Measurements from ENCODE around the gene MTRF1L. TPM values are rescaled to one million over a fixed set of nuclear protein-coding genes. Genes with fewer than 3 reads are reported as not detected.

Gene MTRF1L
- total and polyA plus RNA-seq, 2 of the 8 experiments (the other 6 are each of a cell fraction or from before 2014, with no cell fraction given): 4.5 to 26.5 TPM

DNA sequence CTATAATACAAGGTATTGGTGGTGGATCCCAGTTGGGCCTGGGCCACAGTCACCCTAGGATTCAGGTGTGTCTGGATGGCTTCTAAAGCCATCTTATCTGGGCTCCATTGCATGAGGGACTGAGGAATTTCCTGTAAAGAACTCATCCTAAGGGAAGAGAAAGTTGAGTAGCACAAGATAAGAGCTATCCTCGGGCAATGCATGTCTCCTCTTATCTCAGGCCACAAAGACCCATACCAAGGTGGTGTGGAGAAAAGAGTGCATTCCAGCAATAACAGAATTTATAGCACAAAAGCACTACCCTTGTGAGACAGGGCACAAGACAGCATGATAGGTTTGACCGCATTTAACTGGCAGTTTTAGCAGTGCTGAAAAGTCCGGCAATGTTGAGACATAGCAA lies 14.3 kb upstream of the MTRF1L start (continued):
- TF ChIP-seq RAD21 (IDR thresholded peaks at IDR 0.05 in 1 of 2, conservative IDR thresholded peaks at IDR 0.05 in 1 of 2; ENCODE audit: low read depth in 2 of 2, low read length in 2 of 2): no peak
- TF ChIP-seq POU5F1 (IDR thresholded peaks at IDR 0.05; ENCODE audit: low read depth, low read length): no peak
- TF ChIP-seq TAF1 (IDR thresholded peaks at IDR 0.05; ENCODE audit: low read depth, low read length): no peak
- TF ChIP-seq EGR1 (IDR thresholded peaks at IDR 0.05; ENCODE audit: borderline replicate concordance, low read depth, low read length): no peak

Measured in H1 (cell line).